MM.1S (cell line): Measurements from ENCODE around the gene PDGFA.

Source experiments
- DNase-seq: peaks from one replicate; pipeline ENCODE4 v3.0.0-alpha.2; 2015
- H2AFZ ChIP-seq: fragments of 300-600 bp; sonication (generic); 2 replicates; pipeline ENCODE4 v1.6.0; 2016; ENCODE audit warnings: antibody characterized with exemption, low read length
- H3F3A ChIP-seq: fragments of 300-600 bp; sonication (generic); 2 replicates; pipeline ENCODE4 v1.6.1; 2016; ENCODE audit warnings: mild to moderate bottlenecking, antibody characterized with exemption, low read length, moderate library complexity, mixed read lengths; ENCODE audit not compliant: insufficient read depth
- H3K27ac ChIP-seq: fragments of 300-600 bp; sonication (generic); 2 replicates; pipeline ENCODE4 v1.5.1; 2016; ENCODE audit warnings: mild to moderate bottlenecking, low read length
- H3K27me3 ChIP-seq: fragments of 300-600 bp; sonication (generic); replicated peaks from 2 replicates; pipeline ENCODE4 v1.6.0; 2016; ENCODE audit warnings: low read length; ENCODE audit not compliant: insufficient read depth
- H3K36me3 ChIP-seq: fragments of 300-600 bp; sonication (generic); replicated peaks from 2 replicates; pipeline ENCODE4 v1.6.1; 2016; ENCODE audit warnings: mild to moderate bottlenecking, low read length, mixed read lengths; ENCODE audit not compliant: insufficient read depth
- H3K4me1 ChIP-seq: fragments of 300-600 bp; sonication (generic); 2 replicates; pipeline ENCODE4 v1.6.1; 2016; ENCODE audit warnings: low read length, mixed read lengths
- H3K4me2 ChIP-seq: fragments of 300-600 bp; sonication (generic); 2 replicates; pipeline ENCODE4 v1.6.0; 2016; ENCODE audit warnings: low read depth, low read length
- H3K4me3 ChIP-seq: fragments of 300-600 bp; sonication (generic); 2 replicates; pipeline ENCODE4 v1.5.1; 2016; ENCODE audit warnings: low read length, mixed read lengths
- H3K79me2 ChIP-seq: fragments of 300-600 bp; sonication (generic); 2 replicates; pipeline ENCODE4 v1.6.1; 2016; ENCODE audit warnings: mixed run types, low read length, mixed read lengths
- H3K9ac ChIP-seq: fragments of 300-600 bp; sonication (generic); 2 replicates; pipeline ENCODE4 v1.6.1; 2016; ENCODE audit warnings: low read length, mixed read lengths
- H3K9me2 ChIP-seq: fragments of 300-600 bp; sonication (generic); replicated peaks from 2 replicates; pipeline ENCODE4 v1.6.1; 2016; ENCODE audit warnings: mild to moderate bottlenecking, low read length, mixed read lengths; ENCODE audit not compliant: insufficient read depth
- H3K9me3 ChIP-seq: fragments of 300-600 bp; sonication (generic); replicated peaks from 2 replicates; pipeline ENCODE4 v1.6.1; 2016; ENCODE audit warnings: mild to moderate bottlenecking, low read length, mixed read lengths; ENCODE audit not compliant: insufficient read depth
- H4K20me1 ChIP-seq: fragments of 300-600 bp; sonication (generic); 2 replicates; pipeline ENCODE4 v1.6.1; 2016; ENCODE audit warnings: mild to moderate bottlenecking, low read length, moderate library complexity, mixed read lengths; ENCODE audit not compliant: insufficient read depth
- EZH2 ChIP-seq: fragments of 300-600 bp; sonication (generic); optimal IDR thresholded peaks from 2 replicates; pipeline ENCODE3; 2017; ENCODE audit warnings: low read depth, mild to moderate bottlenecking, antibody characterized with exemption, low read length, mixed read lengths
- EZH2phosphoT487 ChIP-seq: fragments of 300-600 bp; sonication (generic); IDR thresholded peaks from 2 replicates; pipeline ENCODE4 v1.6.1; 2018; ENCODE audit warnings: antibody characterized with exemption, low read length
- TF ChIP-seq, protein P1 (sequence below): fragments of 300-600 bp; sonication (generic); IDR thresholded peaks from 2 replicates; pipeline ENCODE4 v1.5.1; 2016; ENCODE audit warnings: antibody characterized with exemption, low read length, mixed read lengths

PDGFA gene

GRCh38 chr7:534959-535358 lies 15.3 kb upstream of the PDGFA start:
- no peaks in the 10 kb centered on the region for H3K4me1 ChIP-seq
- no peaks in the 10 kb centered on the region for H3K9me3 ChIP-seq
- H3K36me3 ChIP-seq = no peaks in the 10 kb centered on the region
- no peak overlapping the region for H3K9ac ChIP-seq
- H4K20me1 ChIP-seq = no peaks in the 10 kb centered on the region
- H3K9me2 ChIP-seq = no peaks in the 10 kb centered on the region
- no peak overlapping the region for H3K4me2 ChIP-seq
- H3K27ac ChIP-seq = no peak overlapping the region
- no peak for DNase-seq
- no peaks in the 10 kb centered on the region for H3K27me3 ChIP-seq
- no peaks in the 10 kb centered on the region for H3K79me2 ChIP-seq
- H2AFZ ChIP-seq = no peak overlapping the region
- TF ChIP-seq EZH2phosphoT487 (no peak), EZH2 (no peak)
- TF ChIP-seq, protein P1, sequence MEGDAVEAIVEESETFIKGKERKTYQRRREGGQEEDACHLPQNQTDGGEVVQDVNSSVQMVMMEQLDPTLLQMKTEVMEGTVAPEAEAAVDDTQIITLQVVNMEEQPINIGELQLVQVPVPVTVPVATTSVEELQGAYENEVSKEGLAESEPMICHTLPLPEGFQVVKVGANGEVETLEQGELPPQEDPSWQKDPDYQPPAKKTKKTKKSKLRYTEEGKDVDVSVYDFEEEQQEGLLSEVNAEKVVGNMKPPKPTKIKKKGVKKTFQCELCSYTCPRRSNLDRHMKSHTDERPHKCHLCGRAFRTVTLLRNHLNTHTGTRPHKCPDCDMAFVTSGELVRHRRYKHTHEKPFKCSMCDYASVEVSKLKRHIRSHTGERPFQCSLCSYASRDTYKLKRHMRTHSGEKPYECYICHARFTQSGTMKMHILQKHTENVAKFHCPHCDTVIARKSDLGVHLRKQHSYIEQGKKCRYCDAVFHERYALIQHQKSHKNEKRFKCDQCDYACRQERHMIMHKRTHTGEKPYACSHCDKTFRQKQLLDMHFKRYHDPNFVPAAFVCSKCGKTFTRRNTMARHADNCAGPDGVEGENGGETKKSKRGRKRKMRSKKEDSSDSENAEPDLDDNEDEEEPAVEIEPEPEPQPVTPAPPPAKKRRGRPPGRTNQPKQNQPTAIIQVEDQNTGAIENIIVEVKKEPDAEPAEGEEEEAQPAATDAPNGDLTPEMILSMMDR = no peak
- no peaks in the 10 kb centered on the region for H3F3A ChIP-seq
- no peak overlapping the region for H3K4me3 ChIP-seq

DNA sequence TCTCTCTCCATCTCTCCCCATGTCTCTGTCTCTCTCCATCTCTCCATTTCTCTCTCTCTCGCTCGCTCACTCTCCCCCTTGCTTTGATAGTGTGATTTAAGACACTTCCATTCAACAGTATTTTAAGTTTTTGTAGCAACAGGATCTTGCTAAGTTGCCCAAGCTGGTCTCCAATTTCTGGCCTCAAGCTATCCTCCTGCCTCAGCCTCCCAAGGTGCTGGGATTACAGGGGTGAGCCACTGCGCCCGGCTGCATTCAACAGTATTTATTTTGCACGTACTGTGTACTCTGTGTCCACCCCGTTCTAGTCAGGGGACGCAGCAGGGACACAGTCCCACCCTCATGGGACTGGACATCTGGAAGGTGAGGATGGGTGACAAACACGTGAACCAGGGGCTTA lies 14.4 kb upstream of the PDGFA start:
- H3K9ac ChIP-seq = no peak overlapping the region
- no peaks in the 10 kb centered on the region for H3F3A ChIP-seq
- H2AFZ ChIP-seq = no peak overlapping the region
- no peaks in the 10 kb centered on the region for H3K9me2 ChIP-seq
- H3K4me2 ChIP-seq = no peak overlapping the region
- H3K36me3 ChIP-seq = no peaks in the 10 kb centered on the region
- H3K27me3 ChIP-seq = no peaks in the 10 kb centered on the region
- no peak for DNase-seq
- no peaks in the 10 kb centered on the region for H3K4me1 ChIP-seq
- H3K4me3 ChIP-seq = no peak overlapping the region
- no peak overlapping the region for H3K27ac ChIP-seq
- TF ChIP-seq, protein P1 = no peak
- no peak for TF ChIP-seq EZH2
- TF ChIP-seq EZH2phosphoT487 = no peak
- H4K20me1 ChIP-seq = no peaks in the 10 kb centered on the region
- no peaks in the 10 kb centered on the region for H3K79me2 ChIP-seq
- H3K9me3 ChIP-seq = no peaks in the 10 kb centered on the region

- H3K4me3 ChIP-seq = no peak overlapping the region
- no peak for DNase-seq
- H3K9ac ChIP-seq = no peak overlapping the region
- no peaks in the 10 kb centered on the region for H3K9me2 ChIP-seq
- no peaks in the 10 kb centered on the region for H4K20me1 ChIP-seq
- TF ChIP-seq EZH2phosphoT487 = no peak
- no peak for TF ChIP-seq EZH2
- TF ChIP-seq, protein P1 = no peak
- no peaks in the 10 kb centered on the region for H3K9me3 ChIP-seq
- H3K4me1 ChIP-seq = no peaks in the 10 kb centered on the region
- no peaks in the 10 kb centered on the region for H3F3A ChIP-seq
- H2AFZ ChIP-seq = no peak overlapping the region
- no peaks in the 10 kb centered on the region for H3K79me2 ChIP-seq
- H3K27ac ChIP-seq = no peak overlapping the region
- H3K27me3 ChIP-seq = no peaks in the 10 kb centered on the region
- H3K4me2 ChIP-seq = no peak overlapping the region
- no peaks in the 10 kb centered on the region for H3K36me3 ChIP-seq
Measured at GRCh38 chr7:533266-533665, 13.6 kb upstream of the PDGFA start.
